GM12864 (cell line): ENCODE results near the gene IGFBP1.

ENCODE experiments used
- DNase-seq: peaks from one replicate; pipeline ENCODE4 v3.0.0-alpha.2; 2011; ENCODE audit warnings: low read depth
- H3K4me3 ChIP-seq: 2 replicates; pipeline ENCODE4 v1.5.1; 2011; ENCODE audit warnings: mild to moderate bottlenecking, low read depth, low read length, control low read depth
- CTCF ChIP-seq: IDR thresholded peaks from 2 replicates; pipeline ENCODE4 v1.5.1; 2011; ENCODE audit warnings: low read depth, mild to moderate bottlenecking, moderate library complexity, low read length, control low read depth, inconsistent platforms; ENCODE audit errors: missing control alignments

Gene IGFBP1

DNA sequence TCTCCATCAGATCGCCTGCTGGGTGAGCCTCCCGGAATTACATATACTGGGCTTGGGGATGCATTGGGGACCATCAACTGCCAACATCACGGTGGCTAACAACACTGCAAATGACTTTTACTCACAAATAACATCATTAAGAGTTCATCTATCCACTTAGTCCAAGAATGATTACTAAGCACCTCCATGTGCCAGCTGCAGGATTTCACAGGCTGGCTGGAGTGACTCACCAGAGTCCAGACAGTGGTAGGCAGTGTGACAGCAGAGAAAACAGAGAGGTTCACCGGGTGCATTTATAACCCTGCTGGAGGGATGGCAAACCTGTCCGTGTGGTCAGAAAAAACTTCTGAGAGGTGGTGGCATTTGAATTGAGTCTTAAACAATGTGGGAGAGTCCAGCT, 36.0 kb downstream of the IGFBP1 start:
- no peak for DNase-seq
- no peak for TF ChIP-seq CTCF
- no peak overlapping the region for H3K4me3 ChIP-seq

DNA sequence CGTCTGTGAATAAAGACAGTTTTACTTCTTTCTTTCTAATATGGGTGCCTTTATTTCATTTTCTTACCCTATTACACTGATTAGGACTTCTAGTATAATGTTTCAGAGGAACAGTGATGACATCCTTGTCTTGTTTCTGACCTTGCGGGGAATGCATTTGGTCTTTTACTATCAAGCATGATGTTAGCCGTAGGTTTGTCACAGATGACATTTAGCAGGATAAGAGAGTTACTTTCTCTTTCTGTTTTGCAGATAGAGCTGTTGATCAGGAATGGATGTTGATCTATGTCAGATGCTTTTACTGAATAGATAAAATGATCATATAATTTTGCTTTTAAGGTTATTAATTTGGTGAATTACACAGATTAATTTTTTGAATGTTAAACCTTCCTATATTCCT, 39.4 kb downstream of the IGFBP1 start:
- peak overlapping the region; percentile 2; the same call in 1 of the 2 replicates for H3K4me3 ChIP-seq
- DNase-seq = no peak
- TF ChIP-seq CTCF = no peak

GRCh38 chr7:45930967-45931366, 42.7 kb downstream of the IGFBP1 start:
- no peak for TF ChIP-seq CTCF
- no peak for DNase-seq
- H3K4me3 ChIP-seq = no peak overlapping the region

GRCh38 chr7:45937301-45937700, 49.0 kb downstream of the IGFBP1 start:
- no peak for TF ChIP-seq CTCF
- no peak for DNase-seq
- H3K4me3 ChIP-seq = no peak overlapping the region

DNA sequence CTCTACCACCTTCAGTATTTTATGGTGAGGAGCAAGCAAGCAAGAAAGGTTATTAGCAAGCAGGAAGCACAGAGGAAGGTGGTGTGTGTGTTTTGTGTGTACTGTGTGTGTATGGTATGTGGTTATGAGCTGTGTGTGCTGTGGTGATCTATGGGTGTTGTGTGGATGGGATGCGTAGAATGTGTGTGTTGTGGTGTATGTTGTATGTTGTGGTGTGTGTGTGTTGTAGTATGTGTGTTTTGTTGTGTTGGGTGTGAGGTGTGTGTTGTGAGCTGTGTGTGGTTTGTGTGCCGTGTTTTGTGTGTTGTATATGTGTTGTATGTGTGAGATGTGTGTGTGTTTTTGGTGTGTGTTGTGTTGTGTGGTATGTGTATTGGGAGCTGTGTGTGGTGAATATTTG, 49.6 kb downstream of the IGFBP1 start:
- no peak overlapping the region for H3K4me3 ChIP-seq
- DNase-seq = no peak
- no peak for TF ChIP-seq CTCF

GRCh38 chr7:45938626-45939302, 50.5 kb downstream of the IGFBP1 start:
- no peak for DNase-seq
- no peak overlapping the region for H3K4me3 ChIP-seq

More at GRCh38 chr7:45938626-45939302, 50.5 kb downstream of the IGFBP1 start:
- peak; percentile 36 for TF ChIP-seq CTCF
